HL-60 (cell line): ENCODE data around the gene MRPS23.

Source experiments
- DNase-seq, 2 experiments: peaks; one replicate each; pipeline ENCODE4 v3.0.0-alpha.2; 2010 to 2020; ENCODE audit warnings: low read depth in 1 of 2, low spot score in 1 of 2
- H3K27ac ChIP-seq: fragments of 250-450 bp; sonication (Bioruptor Pico); replicated peaks from 2 replicates; pipeline ENCODE4 v1.5.1; 2020; ENCODE audit warnings: mild to moderate bottlenecking, moderate library complexity
- H3K27me3 ChIP-seq: fragments of 250-450 bp; sonication (Bioruptor Pico); 2 replicates; pipeline ENCODE4 v1.5.1; 2021; ENCODE audit warnings: mild to moderate bottlenecking, moderate library complexity; ENCODE audit not compliant: insufficient read depth, poor library complexity, severe bottlenecking
- H3K4me3 ChIP-seq: replicated peaks from 2 replicates; pipeline ENCODE4 v1.5.1; 2011; ENCODE audit warnings: mild to moderate bottlenecking, control low read depth, low read length; ENCODE audit not compliant: insufficient read depth
- CTCF ChIP-seq: IDR thresholded peaks from one replicate; pipeline ENCODE4 v1.5.1; 2011; ENCODE audit warnings: low read length, control low read depth, inconsistent platforms; ENCODE audit not compliant: insufficient read depth
- GABPA ChIP-seq: IDR thresholded peaks from 2 replicates; pipeline ENCODE4 v1.6.1; 2012; ENCODE audit warnings: low read depth
- POLR2AphosphoS5 ChIP-seq: IDR thresholded peaks from 2 replicates; pipeline ENCODE4 v1.6.1; 2012; ENCODE audit warnings: low read depth
- REST ChIP-seq: IDR thresholded peaks from 2 replicates; pipeline ENCODE4 v1.6.1; 2012; ENCODE audit warnings: low read depth; ENCODE audit not compliant: insufficient replicate concordance
- SPI1 ChIP-seq: IDR thresholded peaks from 2 replicates; pipeline ENCODE4 v1.6.1; 2012; ENCODE audit warnings: low read depth, mild to moderate bottlenecking, borderline replicate concordance

MRPS23 gene

GRCh38 chr17:57788725-57789124 is 61.1 kb downstream of the MRPS23 start:
- Histone ChIP-seq H3K4me3 (no peak overlapping the region), H3K27ac (no peak overlapping the region), H3K27me3 (peaks cover 3% of the 10 kb centered on the region)
- DNase-seq = no peak
- TF ChIP-seq POLR2AphosphoS5 (no peak), REST (no peak), GABPA (no peak), SPI1 (no peak), CTCF (no peak)

GRCh38 chr17:57785022-57785421 is 64.8 kb downstream of the MRPS23 start:
- DNase-seq = no peak
- Histone ChIP-seq H3K4me3 (no peak overlapping the region), H3K27ac (no peak overlapping the region), H3K27me3 (peaks cover 3% of the 10 kb centered on the region)
- TF ChIP-seq POLR2AphosphoS5 = no peak
- no peak for TF ChIP-seq REST
- TF ChIP-seq GABPA = no peak
- TF ChIP-seq SPI1 = no peak
- no peak for TF ChIP-seq CTCF
